DMS153 (cell line): ENCODE measurements around the gene AFAP1L2.
A peak's percentile ranks its signal among the peaks of the same experiment; 100 is the strongest.

ENCODE experiments used
- DNase-seq: peaks from one replicate; lab custom pipeline; 2025; lab: John Stamatoyannopoulos, UW

The AFAP1L2 gene

GRCh38 chr10:114310346-114310745 is 94.0 kb downstream of the AFAP1L2 start:
- no peak for DNase-seq

GRCh38 chr10:114309364-114309651 is 95.0 kb downstream of the AFAP1L2 start:
- no peak for DNase-seq

GRCh38 chr10:114308531-114309363 is 95.6 kb downstream of the AFAP1L2 start:
- DNase-seq: no peak

GRCh38 chr10:114307731-114308130 is 96.6 kb downstream of the AFAP1L2 start:
- no peak for DNase-seq

GRCh38 chr10:114306116-114306973 is 98.0 kb downstream of the AFAP1L2 start:
- DNase-seq: no peak

- DNase-seq: no peak
Measured at GRCh38 chr10:114305521-114305925, 98.8 kb downstream of the AFAP1L2 start.

- DNase-seq: peak; percentile 55
Measured at GRCh38 chr10:114304571-114305421, 99.5 kb downstream of the AFAP1L2 start.

GRCh38 chr10:114304017-114304570 is 100.2 kb downstream of the AFAP1L2 start:
- DNase-seq: peak; percentile 81

GRCh38 chr10:114303556-114303955 is 100.7 kb downstream of the AFAP1L2 start:
- DNase-seq: no peak

GRCh38 chr10:114301951-114302710 is 102.2 kb downstream of the AFAP1L2 start:
- DNase-seq: no peak

GRCh38 chr10:114301177-114301576 is 103.1 kb downstream of the AFAP1L2 start:
- DNase-seq: no peak

- no peak for DNase-seq
Measured at GRCh38 chr10:114300036-114300645, 104.2 kb downstream of the AFAP1L2 start.

GRCh38 chr10:114297136-114297705 is 107.1 kb downstream of the AFAP1L2 start:
- no peak for DNase-seq

GRCh38 chr10:114295393-114295792 is 108.9 kb downstream of the AFAP1L2 start:
- DNase-seq: no peak

GRCh38 chr10:114294549-114294948 is 109.8 kb downstream of the AFAP1L2 start:
- DNase-seq: no peak

- no peak for DNase-seq
Measured at GRCh38 chr10:114293075-114293474, 111.2 kb downstream of the AFAP1L2 start.

GRCh38 chr10:114291516-114291915 is 112.8 kb downstream of the AFAP1L2 start:
- no peak for DNase-seq

- no peak for DNase-seq
Measured at GRCh38 chr10:114291076-114291475, 113.2 kb downstream of the AFAP1L2 start.

- no peak for DNase-seq
Measured at GRCh38 chr10:114290038-114290437, 114.3 kb downstream of the AFAP1L2 start.

GRCh38 chr10:114289096-114289436 is 115.2 kb downstream of the AFAP1L2 start:
- DNase-seq: no peak
